GM21367 (cell line): ENCODE data around the gene SLC6A19.

ENCODE experiments used
- ATAC-seq: cut with Tn5 transposase; IDR thresholded peaks from one replicate; pipeline ENCODE4 v1.9.1; 2021; ENCODE audit not compliant: unreplicated experiment

The SLC6A19 gene

GRCh38 chr5:1165864-1166263, 35.5 kb upstream of the SLC6A19 start:
- ATAC-seq: no peak

DNA sequence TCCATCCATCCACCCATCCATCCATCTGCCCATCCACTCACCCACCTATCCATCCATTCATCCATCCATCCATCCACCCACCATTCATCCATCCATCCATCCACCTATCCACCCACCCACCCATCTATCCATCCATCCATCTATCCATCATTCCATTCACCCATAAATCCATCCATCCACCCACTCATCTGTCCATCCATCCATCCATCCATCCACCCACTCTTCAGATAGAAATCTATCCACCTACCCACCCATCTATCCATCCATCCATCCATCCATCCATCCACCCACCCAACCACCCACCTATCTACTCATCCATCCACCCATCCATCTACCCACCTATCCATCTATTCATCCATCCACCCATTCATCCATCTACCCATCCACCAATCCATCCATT, 35.0 kb upstream of the SLC6A19 start:
- no peak for ATAC-seq

DNA sequence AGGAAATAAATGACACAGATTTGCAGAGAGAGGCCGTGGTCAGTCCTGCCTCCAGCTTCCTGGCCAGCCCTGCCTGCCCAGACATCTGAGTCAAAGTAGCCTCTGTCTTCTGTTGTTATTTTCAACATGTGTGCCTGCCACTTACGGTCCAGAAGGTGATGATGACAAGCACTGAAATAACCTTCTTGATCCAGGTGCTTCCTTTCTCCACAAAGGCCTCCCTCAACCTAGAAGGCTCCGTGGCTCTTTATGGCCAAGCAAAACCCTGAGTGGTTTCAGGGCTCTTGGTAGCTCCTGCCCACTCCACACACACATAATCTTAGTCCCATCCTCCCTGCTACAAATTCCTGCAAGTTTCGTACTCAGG, 34.1 kb upstream of the SLC6A19 start:
- no peak for ATAC-seq

GRCh38 chr5:1167728-1168709, 33.4 kb upstream of the SLC6A19 start:
- ATAC-seq: peak; percentile 56

DNA sequence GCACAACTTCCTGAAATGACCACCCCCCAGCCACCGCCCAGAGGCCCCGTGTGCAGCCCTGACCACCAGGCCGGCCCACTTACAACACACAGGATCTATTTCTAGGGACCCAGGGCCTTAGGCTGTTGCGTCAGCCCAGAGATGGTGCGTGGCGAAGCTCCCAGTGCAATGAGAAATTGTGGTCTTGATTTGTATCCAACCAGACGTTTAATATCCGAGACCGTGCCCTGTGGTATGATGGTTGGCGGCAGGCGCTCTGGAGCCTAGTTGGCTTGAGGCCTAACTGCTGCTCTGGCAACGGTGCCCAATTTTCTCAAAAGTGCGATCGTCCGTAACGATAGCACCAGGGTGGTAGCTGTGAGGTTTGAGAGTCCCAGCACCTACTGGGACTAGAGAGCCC, 32.6 kb upstream of the SLC6A19 start:
- no peak for ATAC-seq

DNA sequence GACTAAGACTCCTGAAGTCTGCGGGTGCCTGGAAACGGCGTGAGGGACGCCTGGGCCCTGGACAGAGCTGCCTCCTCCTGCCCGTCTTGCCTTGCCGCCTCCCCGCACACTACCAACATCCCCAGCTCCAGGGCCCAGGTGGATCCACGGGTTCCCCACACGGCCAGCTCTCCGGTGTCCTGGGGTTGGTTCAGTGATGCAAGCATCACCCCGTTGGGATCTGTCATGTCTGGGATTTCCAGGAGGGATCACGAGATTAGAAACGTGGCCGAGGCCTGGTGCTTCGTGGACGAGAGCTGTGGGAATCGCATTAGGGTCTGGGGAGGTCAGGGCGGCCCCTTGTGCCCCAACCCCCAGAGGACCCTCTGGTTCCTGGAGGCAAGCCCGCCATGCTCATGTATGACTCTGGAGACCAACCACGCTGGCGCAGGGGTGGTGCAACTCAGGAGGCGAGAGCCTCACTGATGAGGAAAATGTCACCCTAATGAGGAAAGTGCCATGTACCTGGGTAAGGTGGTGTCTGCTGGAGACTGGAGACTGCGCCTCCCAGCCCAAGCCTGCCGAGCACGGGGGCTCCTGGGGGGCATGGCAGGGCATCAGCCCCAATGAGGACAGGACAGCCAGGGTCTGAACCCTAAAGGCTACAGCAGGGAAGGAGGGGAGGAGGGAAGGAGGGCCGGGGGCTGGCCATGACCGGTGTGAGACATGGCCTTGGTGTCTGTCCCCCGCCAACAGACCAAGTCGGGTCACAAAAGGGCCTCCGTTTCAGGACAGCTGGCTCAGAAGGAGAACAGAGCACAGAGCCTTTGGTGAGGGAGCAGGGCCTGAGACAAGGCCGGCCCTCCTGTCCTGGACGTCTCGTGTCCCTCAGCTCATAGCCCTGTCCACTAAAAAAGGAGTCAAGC, 31.9 kb upstream of the SLC6A19 start:
- no peak for ATAC-seq

GRCh38 chr5:1171340-1171941, 30.0 kb upstream of the SLC6A19 start:
- ATAC-seq: no peak

DNA sequence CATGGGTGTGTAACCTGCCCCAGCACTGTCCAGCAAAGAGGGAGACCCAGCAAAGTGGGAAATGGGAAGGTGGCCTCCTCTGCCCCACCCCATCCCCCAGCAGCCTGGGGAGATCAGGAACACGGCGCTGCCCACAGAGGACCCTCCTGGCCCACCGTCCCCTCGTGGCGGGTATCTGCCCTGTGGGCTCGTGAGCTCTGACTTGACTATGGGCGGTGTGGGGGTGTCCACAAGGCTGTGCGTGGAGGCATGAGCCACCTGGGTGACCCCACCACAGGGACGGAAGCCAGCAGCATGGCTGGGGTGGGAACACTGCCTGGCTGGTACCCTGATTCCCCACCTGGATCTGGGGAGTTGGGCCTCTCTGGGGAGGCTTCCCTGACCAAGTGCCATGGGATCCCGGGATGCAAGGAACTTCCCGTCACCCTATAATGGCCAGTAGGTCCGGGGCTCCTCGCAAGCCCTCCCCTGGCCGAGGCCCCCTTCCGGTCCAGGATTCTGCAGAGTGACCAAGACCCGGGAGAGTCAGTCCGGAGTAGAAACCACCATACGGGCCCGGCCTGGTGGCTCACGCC, 29.3 kb upstream of the SLC6A19 start:
- ATAC-seq: no peak

GRCh38 chr5:1172670-1173404, 28.6 kb upstream of the SLC6A19 start:
- no peak for ATAC-seq

DNA sequence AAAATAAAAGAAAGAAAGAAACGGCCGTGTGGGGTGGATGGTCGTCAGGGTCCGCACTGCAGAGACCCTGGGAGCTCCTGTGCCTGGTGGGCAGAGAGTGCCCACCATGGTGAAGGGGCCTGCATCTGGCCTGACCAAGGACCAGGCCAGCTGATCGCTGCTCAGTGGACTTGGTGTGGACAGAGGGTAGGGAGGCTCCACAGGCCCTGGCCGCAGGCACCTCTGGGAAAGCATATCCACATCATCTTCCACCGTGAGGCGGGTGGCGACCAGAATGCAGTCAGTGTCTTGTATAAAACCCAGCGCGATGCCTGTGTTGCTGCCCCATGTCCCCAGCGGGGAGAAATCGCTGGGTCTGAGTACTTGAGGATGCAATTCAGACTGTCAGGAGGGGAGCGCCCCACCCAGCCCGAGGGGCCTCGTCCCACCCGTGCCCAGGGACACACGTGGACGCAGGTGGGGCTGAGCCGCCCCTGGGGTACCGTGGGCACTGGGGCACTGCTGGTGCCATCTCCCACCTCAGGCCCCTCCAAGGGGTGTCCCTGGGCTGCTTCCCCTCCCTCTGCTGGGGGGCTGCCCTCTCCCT, 27.8 kb upstream of the SLC6A19 start:
- no peak for ATAC-seq

DNA sequence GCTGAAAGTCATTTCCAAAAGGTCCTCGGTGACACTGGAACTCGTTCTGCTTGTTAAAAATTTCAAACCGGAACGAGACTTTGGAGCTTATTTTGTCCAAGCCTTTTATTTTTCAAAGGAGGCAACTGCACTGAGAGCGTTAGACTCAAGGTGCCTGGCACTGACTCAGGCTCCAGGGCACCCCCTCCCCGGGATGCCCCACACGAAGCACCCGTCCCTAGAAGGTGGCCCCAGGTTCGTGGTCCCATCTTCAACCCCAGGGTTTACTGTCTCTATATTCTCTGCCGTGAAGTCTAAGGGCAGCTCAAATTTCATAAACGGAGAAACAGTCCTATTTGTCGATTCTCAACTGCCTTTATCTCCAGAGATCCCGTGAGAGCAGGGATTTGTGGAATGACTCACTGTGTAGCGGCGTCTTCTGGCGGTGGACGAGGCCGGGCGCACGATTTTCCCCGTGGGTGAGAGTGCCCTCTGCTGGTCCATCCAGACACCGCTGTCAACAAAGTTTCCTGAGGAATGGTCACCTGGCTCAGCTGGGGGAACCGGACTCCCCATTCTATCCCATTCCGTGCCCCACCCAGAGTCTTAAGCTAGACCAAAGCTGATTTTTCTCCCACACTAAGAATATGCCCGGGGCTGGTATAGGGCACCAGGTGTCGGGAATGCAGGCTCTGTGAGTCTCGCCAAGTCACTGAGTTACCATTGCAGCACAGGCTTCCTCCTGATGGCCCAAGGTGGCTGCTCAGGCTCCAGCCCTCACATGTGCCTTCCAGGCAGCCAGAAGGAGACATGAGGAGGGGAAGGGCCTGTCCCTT, 27.1 kb upstream of the SLC6A19 start:
- ATAC-seq: no peak

- ATAC-seq: no peak
Observed at GRCh38 chr5:1175015-1175414, 26.4 kb upstream of the SLC6A19 start.

GRCh38 chr5:1175801-1176472, 25.5 kb upstream of the SLC6A19 start:
- ATAC-seq: no peak

DNA sequence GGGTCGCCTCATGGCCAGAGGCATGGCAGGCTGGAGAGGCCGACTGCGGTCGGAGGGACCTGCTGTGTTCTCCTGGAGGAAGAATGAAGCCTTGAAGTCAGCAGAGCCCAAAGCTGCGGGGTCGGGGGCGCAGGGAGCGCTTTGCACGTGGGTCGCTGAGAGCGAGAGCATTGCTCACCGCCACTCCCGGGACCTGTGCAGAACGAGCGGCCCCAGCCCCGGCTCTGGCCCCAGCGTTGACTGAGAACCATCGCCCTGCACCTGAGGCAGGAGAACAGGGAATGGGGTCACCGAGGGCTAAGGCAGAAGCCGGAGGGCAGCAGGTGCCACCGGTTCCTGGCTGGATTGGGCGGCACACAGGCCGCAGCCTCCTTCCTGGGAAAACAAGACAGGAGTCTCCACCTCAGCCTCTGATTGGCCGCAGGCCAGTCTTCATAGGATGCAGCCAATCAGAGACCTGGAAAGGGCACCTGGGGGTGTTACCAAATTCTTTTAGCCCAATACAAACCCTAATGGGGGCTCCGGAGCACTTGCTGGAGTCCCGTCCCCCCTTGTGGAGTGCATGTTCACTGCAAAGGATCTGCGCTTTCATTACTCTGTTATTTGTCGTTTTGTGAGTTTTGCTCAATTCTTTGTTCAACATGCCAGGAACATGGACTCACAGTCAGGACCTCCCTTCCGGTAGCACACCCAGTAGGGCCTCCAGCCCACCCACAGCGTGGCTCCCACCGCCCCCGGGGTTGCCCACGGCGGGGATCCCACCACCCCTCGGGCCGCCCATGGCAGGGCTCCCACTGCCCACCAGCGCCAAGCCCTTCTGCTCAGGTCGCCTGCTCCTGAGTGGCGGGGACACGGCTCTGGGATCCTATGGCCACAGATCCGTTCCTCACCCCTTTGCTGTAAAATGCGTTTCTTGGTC, 24.7 kb upstream of the SLC6A19 start:
- ATAC-seq: no peak

GRCh38 chr5:1177826-1178528, 23.4 kb upstream of the SLC6A19 start:
- ATAC-seq: no peak

DNA sequence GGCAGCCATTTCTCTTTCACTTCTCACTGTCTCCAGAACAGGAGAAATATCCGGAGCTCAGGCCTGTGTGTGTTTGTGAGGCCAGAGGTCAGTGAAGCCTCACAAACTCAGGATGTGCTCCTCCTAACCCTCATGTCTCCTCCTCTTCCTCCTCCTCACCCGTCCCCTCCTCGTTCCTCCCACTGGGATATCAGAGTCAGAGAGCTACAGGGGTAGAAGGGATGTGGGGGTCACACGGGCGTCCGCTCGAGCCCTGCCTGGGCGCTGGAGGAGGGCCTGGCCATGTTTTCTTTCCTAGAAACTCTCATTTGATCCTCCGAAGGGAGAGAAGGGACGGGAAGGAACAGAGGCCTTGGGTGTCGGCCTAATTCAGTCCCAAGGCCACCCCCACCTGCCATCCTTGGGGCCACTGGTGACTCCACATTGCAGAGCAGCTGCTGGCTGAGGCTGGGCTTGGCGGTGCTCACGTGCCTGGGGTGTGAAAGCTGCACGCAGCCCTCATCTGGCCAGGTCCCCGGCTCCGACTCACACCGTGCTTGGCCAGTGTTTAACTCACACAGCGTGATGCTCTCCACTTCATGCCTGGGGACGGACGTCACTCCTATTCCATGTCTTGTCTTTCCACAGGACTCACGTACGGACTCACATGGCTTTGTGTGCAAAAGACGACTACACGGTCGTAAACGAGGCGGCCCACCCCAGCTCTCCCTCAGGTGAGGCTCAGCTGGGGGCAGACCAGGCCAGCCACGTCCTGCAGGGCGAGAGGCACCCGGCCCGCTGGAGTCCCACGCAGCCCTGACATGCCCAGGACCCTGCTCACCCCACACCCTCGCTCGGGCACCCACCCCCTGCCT, 22.6 kb upstream of the SLC6A19 start:
- ATAC-seq: no peak
